Lower lobe of right lung (tissue), 2 donors: ENCODE data around the gene SYNE4. TPM values are rescaled to one million over a fixed set of nuclear protein-coding genes. Genes with fewer than 3 reads are reported as not detected.
A peak's percentile ranks its signal among the peaks of the same experiment; 100 is the strongest.

Source experiments
- ATAC-seq, 2 donors: fragments of 200-7000 bp; cut with Tn5 transposase; one replicate each; pipeline ENCODE4 v1.9.1; 2020 to 2022; ENCODE audit warnings: mild to moderate bottlenecking in 2 of 2, moderate library complexity in 2 of 2
- DNase-seq: peaks from one replicate; pipeline ENCODE4 v3.0.0-alpha.2; 2020
- H3K27ac ChIP-seq: fragments of 200-600 bp; one replicate; pipeline ENCODE4 v1.8.0; 2022
- H3K27me3 ChIP-seq: fragments of 200-600 bp; one replicate; pipeline ENCODE4 v1.8.0; 2022; ENCODE audit warnings: low read depth
- H3K36me3 ChIP-seq: fragments of 200-600 bp; one replicate; pipeline ENCODE4 v1.8.0; 2022; ENCODE audit warnings: mild to moderate bottlenecking
- H3K4me1 ChIP-seq: fragments of 200-600 bp; one replicate; pipeline ENCODE4 v1.8.0; 2022
- H3K4me3 ChIP-seq: fragments of 200-600 bp; one replicate; pipeline ENCODE4 v1.8.0; 2022; ENCODE audit warnings: mild to moderate bottlenecking
- H3K9me3 ChIP-seq: fragments of 200-600 bp; one replicate; pipeline ENCODE4 v1.8.0; 2022
- intact Hi-C: fragments of 100-400 bp; cut with DNase I; formaldehyde crosslinking; loops from one replicate; pipeline ENCODE4 v1.11.0; 2022
- total RNA-seq: library from RNA; stranded (reverse); fragmentation: NEBNext Ultra II Directional; extraction: Animal tissue kit (Norgen Biotek cat#: 25700); gene quantifications from one replicate; pipeline ENCODE4 v1.2.1, GENCODE V29; 2021
- TF ChIP-seq, protein P1 (sequence below): fragments of 200-600 bp; IDR thresholded peaks from one replicate; pipeline ENCODE4 v1.8.0; 2022; ENCODE audit warnings: antibody characterized with exemption, mild to moderate bottlenecking
- donor health status: DM: no; HTN: yes; CAD: no; lungs with severe emphysema.

Gene SYNE4
- total RNA-seq, 1 donor from 2014 or later: 8.9 TPM

DNA sequence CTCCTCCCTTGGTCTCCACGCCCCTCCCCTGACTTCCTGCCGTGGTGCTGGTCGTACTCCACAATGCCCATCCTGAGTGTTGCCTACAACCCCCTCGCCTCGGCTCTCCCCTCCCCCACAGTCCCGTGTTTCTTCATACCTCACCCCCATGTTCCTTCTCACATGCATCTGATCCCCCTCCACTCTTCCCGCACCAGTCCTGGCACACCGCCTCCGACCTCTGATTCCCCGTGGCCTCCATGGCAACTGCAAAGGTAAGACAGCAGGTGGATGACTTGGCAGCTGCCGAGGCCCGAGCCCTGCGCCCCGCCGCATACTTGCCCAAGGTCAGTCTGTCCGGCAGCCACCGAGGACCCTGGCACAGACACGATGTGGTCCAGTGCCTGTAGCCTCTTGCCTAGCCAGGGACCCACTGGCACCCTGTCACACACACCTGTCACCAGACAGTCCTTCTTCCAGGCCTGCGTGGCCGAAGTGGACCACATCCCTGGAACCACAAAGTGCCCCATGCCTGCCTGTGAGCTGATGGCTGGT, 29.7 kb downstream of the SYNE4 start:
- TF ChIP-seq, protein P1, sequence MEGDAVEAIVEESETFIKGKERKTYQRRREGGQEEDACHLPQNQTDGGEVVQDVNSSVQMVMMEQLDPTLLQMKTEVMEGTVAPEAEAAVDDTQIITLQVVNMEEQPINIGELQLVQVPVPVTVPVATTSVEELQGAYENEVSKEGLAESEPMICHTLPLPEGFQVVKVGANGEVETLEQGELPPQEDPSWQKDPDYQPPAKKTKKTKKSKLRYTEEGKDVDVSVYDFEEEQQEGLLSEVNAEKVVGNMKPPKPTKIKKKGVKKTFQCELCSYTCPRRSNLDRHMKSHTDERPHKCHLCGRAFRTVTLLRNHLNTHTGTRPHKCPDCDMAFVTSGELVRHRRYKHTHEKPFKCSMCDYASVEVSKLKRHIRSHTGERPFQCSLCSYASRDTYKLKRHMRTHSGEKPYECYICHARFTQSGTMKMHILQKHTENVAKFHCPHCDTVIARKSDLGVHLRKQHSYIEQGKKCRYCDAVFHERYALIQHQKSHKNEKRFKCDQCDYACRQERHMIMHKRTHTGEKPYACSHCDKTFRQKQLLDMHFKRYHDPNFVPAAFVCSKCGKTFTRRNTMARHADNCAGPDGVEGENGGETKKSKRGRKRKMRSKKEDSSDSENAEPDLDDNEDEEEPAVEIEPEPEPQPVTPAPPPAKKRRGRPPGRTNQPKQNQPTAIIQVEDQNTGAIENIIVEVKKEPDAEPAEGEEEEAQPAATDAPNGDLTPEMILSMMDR: no peak
- H3K4me3 ChIP-seq: no peak overlapping the region
- H3K36me3 ChIP-seq: no peaks in the 10 kb centered on the region
- ATAC-seq: no peak
- H3K27ac ChIP-seq: no peak overlapping the region
- intact Hi-C loops: no loop called here
- no peak for DNase-seq
- peaks cover 23% of the 10 kb centered on the region for H3K27me3 ChIP-seq
- H3K9me3 ChIP-seq: no peaks in the 10 kb centered on the region
- H3K4me1 ChIP-seq: no peaks in the 10 kb centered on the region

DNA sequence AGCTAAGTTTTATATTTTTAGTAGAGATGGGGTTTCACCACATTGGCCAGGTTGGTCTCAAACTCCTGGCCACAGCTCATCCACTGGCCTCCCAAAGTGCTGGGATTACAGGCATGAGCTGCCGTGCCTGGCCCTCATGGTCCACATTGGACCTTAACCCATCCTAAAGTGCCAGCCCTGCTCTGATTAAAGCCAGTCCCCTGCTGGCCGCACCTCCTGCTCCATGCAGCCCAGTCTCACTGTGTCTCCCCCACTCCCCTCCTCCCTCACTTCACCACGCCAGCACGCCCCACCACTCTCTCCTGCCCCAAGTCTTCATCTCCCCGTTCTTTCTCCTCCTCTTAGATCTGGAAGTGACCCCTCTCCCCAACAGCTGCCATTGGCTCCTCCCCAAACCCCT, 30.3 kb downstream of the SYNE4 start:
- H3K9me3 ChIP-seq: no peaks in the 10 kb centered on the region
- peaks cover 22% of the 10 kb centered on the region for H3K27me3 ChIP-seq
- no peaks in the 10 kb centered on the region for H3K4me1 ChIP-seq
- no peak overlapping the region for H3K4me3 ChIP-seq
- intact Hi-C loops: no loop called here
- TF ChIP-seq, protein P1: no peak
- ATAC-seq: no peak
- no peaks in the 10 kb centered on the region for H3K36me3 ChIP-seq
- DNase-seq: no peak
- H3K27ac ChIP-seq: no peak overlapping the region

DNA sequence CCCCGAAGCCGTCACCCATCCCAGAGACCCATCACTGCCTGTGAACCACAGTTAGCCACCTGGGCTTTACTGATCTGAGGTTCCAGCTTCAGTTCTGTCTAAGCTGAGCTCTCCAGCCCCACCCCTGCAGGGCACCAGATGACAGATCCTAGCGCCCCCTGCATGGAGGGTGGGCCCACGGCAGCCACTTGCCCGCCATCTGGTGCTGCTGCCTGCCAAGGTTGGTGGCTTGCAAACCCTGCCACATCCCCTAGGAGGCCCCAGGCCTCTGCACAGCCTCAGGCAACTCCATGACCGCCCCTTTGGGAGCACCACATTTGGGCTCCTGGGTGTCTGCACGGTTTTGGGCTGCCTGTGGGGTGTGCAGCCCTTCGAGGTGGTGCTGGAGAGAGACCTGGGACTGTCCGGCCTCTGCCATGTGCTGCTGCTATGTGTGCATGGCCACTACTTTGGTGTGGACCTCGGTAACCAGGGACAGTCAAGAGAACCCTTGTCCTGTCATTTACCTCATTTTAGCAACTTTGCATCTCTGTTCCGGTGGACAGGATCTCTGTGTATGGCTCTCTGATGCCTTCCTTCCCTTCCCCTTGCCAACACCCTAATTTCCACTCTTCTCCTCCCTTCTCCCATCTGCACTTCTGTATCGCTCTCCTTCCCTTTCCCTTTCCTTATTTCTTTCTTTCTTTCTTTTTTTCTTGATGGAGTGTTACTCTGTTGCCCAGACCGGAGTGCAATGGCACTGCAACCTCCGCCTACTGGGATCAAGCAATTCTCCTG, 31.0 kb downstream of the SYNE4 start:
- Histone ChIP-seq H3K9me3 (no peaks in the 10 kb centered on the region), H3K36me3 (no peaks in the 10 kb centered on the region), H3K4me1 (no peaks in the 10 kb centered on the region), H3K4me3 (no peak overlapping the region), H3K27me3 (peaks cover 22% of the 10 kb centered on the region), H3K27ac (no peak overlapping the region)
- intact Hi-C loops: no loop called here
- TF ChIP-seq, protein P1: no peak
- ATAC-seq: peak in 1 of 2 donors; percentile 7
- no peak for DNase-seq

DNA sequence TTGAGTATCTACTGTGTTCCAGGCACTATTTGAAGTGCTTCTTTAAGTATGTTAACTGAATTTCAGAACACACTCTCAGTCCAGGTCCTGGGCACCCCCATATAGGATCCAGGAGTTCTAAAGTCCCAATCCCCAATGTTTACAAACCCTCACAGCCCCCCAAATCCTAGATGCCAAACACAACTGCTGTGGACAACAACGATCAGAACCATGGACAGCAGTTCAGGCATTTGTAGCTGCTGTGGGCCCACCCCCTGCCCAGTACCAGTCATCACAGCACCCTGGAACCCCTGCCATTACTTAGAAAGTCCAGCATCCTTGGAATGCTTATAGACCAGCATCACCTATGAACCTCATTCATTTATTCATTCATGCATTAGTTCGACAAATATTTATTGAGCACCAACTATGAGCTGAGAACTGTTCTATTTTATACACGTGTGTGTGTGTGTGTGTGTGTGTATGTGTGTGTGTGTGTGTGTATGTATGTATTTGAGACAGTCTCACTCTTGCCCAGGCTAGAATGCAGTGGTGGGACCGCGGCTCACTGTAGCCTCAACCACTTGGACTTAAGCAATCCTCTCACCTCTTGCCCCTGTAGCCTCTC, 32.9 kb downstream of the SYNE4 start:
- no peak overlapping the region for H3K4me3 ChIP-seq
- TF ChIP-seq, protein P1: no peak
- peaks cover 22% of the 10 kb centered on the region for H3K27me3 ChIP-seq
- no peak for ATAC-seq
- no peak overlapping the region for H3K27ac ChIP-seq
- H3K9me3 ChIP-seq: no peaks in the 10 kb centered on the region
- H3K36me3 ChIP-seq: no peaks in the 10 kb centered on the region
- DNase-seq: no peak
- no peaks in the 10 kb centered on the region for H3K4me1 ChIP-seq
- intact Hi-C loops: no loop called here

DNA sequence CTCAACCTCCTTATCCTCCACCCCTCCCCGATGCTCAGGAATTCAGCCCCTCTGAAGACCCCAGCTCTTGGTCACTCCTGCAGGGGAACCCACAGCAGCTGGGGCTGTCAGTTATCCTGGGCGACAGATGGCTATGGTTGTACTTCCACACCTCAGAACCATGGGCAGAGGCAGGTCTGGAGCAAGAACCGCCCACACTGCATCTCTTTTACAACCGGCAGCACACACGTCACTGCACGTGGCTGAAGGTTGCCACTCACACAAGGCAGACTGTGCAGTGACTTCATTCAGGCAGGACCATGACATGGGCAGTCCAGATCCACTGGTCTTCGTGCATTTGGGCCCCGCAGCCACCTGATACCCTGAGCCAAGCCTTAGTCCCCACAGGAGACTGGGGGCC, 35.1 kb downstream of the SYNE4 start:
- ATAC-seq: no peak
- no peaks in the 10 kb centered on the region for H3K4me1 ChIP-seq
- intact Hi-C loops: no loop called here
- no peak overlapping the region for H3K4me3 ChIP-seq
- H3K9me3 ChIP-seq: no peaks in the 10 kb centered on the region
- TF ChIP-seq, protein P1: no peak
- peaks cover 17% of the 10 kb centered on the region for H3K27me3 ChIP-seq
- no peak overlapping the region for H3K27ac ChIP-seq
- no peak for DNase-seq
- H3K36me3 ChIP-seq: no peaks in the 10 kb centered on the region
